K562 (cell line): ENCODE measurements around the gene GYG1. TPM values are rescaled to one million over a fixed set of nuclear protein-coding genes. Genes with fewer than 3 reads are reported as not detected.

Source experiments
- ATAC-seq: fragments of 200-7000 bp; cut with Tn5 transposase; 3 replicates; pipeline ENCODE4 v1.9.1; 2020; ENCODE audit warnings: moderate library complexity
- BruUV-seq: library from RNA; stranded (reverse); fragments of 400-500 nt; replicated peaks from 2 replicates; lab custom pipeline; 2021; lab: Mats Ljungman, UMichigan
- CTCF ChIA-PET: fragments of 300-600 bp; formaldehyde crosslinking; extraction: SDS; loops from one replicate; lab custom pipeline; 2021; ENCODE audit warnings: low intra/inter-chr PET ratio; lab: Yijun Ruan, JAX
- POLR2A ChIA-PET: fragments of 300-600, 350-650 bp; sonication (Branson Sonifier 250); formaldehyde crosslinking; extraction: SDS; loops from one replicate; lab custom pipeline; 2021; ENCODE audit warnings: antibody characterized with exemption, inconsistent platforms; lab: Yijun Ruan, JAX
- DNase-seq, 4 experiments: peaks; one replicate each; pipeline versions ENCODE4 v3.0.0 to v3.0.0-alpha.2; 2011 to 2018; ENCODE audit warnings: low spot score in 3 of 4, mixed read lengths in 3 of 4; ENCODE audit errors: extremely low read depth in 1 of 4
- FAIRE-seq: peaks from 2 replicates; lab custom pipeline; 2011; peaks lifted over from hg19 to GRCh38; lab: Jason Lieb, UNC
- H2AFZ ChIP-seq: 2 replicates; pipeline ENCODE4 v1.6.0; 2011; ENCODE audit warnings: low read depth, low read length, control low read depth, inconsistent platforms
- H3K27ac ChIP-seq: fragments of 200-600 bp; 3 replicates; pipeline ENCODE4 v1.8.0; 2011; ENCODE audit warnings: low read depth, mild to moderate bottlenecking, control low read depth, inconsistent platforms, low read length, moderate library complexity, mixed read lengths; ENCODE audit errors: extremely low read depth
- H3K27me3 ChIP-seq, 2 experiments: fragments of 300-600 bp in 1 of 2; 2 replicates in 1 of 2; 3 replicates in 1 of 2; pipeline versions ENCODE4 v1.6.0 to v1.8.0; 2011; ENCODE audit warnings: inconsistent platforms in 2 of 2, low read length in 2 of 2, mild to moderate bottlenecking in 1 of 2, mixed read lengths in 1 of 2, moderate library complexity in 1 of 2; ENCODE audit not compliant: control insufficient read depth in 2 of 2, insufficient read depth in 2 of 2
- H3K36me3 ChIP-seq: fragments of 300-600 bp; 3 replicates; pipeline ENCODE4 v1.8.0; 2011; ENCODE audit warnings: mild to moderate bottlenecking, low read length, inconsistent platforms; ENCODE audit not compliant: control insufficient read depth, insufficient read depth
- H3K4me1 ChIP-seq, 2 experiments: fragments of 200-600 bp in 1 of 2; replicated peaks in 1 of 2; 2 replicates in 1 of 2; 3 replicates in 1 of 2; pipeline versions ENCODE4 v1.5.1 to v1.8.0; 2011; ENCODE audit warnings: inconsistent platforms in 2 of 2, low read length in 2 of 2, mild to moderate bottlenecking in 1 of 2, mixed read lengths in 1 of 2, moderate library complexity in 1 of 2; ENCODE audit not compliant: control insufficient read depth in 2 of 2, insufficient read depth in 2 of 2
- H3K4me2 ChIP-seq: 2 replicates; pipeline ENCODE4 v1.6.1; 2011; ENCODE audit warnings: low read length, control low read depth, inconsistent platforms, mixed read lengths; ENCODE audit not compliant: insufficient read depth
- H3K4me3 ChIP-seq: fragments of 200-600 bp; sonication (generic), shearing (Covaris generic); 2 replicates; pipeline ENCODE4 v1.5.1; 2016; ENCODE audit warnings: control low read depth, inconsistent platforms
- H3K79me2 ChIP-seq: fragments of 200-600 bp; 3 replicates; pipeline ENCODE4 v1.8.0; 2011; ENCODE audit warnings: low read length, inconsistent platforms; ENCODE audit not compliant: control insufficient read depth, insufficient read depth
- H3K9ac ChIP-seq, 2 experiments: 2 replicates each; pipeline versions ENCODE4 v1.6.0 to v1.6.1; 2011; ENCODE audit warnings: low read depth in 2 of 2, low read length in 2 of 2, control low read depth in 1 of 2, inconsistent platforms in 1 of 2, mild to moderate bottlenecking in 1 of 2, mixed read lengths in 1 of 2; ENCODE audit not compliant: insufficient read depth in 1 of 2
- H3K9me1 ChIP-seq: one replicate; pipeline ENCODE4 v1.6.0; 2011; ENCODE audit warnings: inconsistent platforms, mild to moderate bottlenecking, low read length, moderate library complexity; ENCODE audit not compliant: control insufficient read depth, insufficient read depth
- H3K9me3 ChIP-seq: replicated peaks from 2 replicates; pipeline ENCODE4 v1.5.1; 2011; ENCODE audit warnings: low read depth, low read length, inconsistent platforms; ENCODE audit not compliant: control insufficient read depth, insufficient read depth
- H4K20me1 ChIP-seq: replicated peaks from 2 replicates; pipeline ENCODE4 v1.6.1; 2011; ENCODE audit warnings: low read length, inconsistent platforms, mixed read lengths; ENCODE audit not compliant: control insufficient read depth, insufficient read depth
- CCNT2 ChIP-seq: IDR thresholded peaks from 2 replicates; pipeline ENCODE4 v1.6.1; 2011; ENCODE audit warnings: borderline replicate concordance, low read depth, mild to moderate bottlenecking, moderate library complexity, mixed read lengths, low read length; ENCODE audit not compliant: insufficient read length; ENCODE audit errors: extremely low read depth
- JUNB ChIP-seq: fragments of 450-650 bp; formaldehyde crosslinking; conservative IDR thresholded peaks from 2 replicates; pipeline ENCODE4 v1.4.0; 2020; ENCODE audit warnings: mild to moderate bottlenecking
- KLF13 ChIP-seq: fragments of 450-650 bp; IDR thresholded peaks from 2 replicates; pipeline ENCODE4 v1.6.1; 2016; ENCODE audit warnings: missing genetic modification characterization, low read depth, mild to moderate bottlenecking, missing compliant biosample characterization, moderate library complexity, borderline replicate concordance
- POLR2G ChIP-seq: fragments of 200-400 bp; formaldehyde crosslinking; IDR thresholded peaks from 2 replicates; pipeline ENCODE4 v1.6.1; 2017; ENCODE audit warnings: low read depth, mild to moderate bottlenecking, antibody characterized with exemption, low read length, moderate library complexity
- POLR3G ChIP-seq: IDR thresholded peaks from 2 replicates; pipeline ENCODE4 v1.6.1; 2011; ENCODE audit not compliant: insufficient read length, insufficient replicate concordance; ENCODE audit errors: extremely low read depth
- SMARCB1 ChIP-seq: IDR thresholded peaks from 2 replicates; pipeline ENCODE4 v1.6.1; 2011; ENCODE audit warnings: improper control_type of control experiment, low read depth; ENCODE audit not compliant: insufficient read length
- ZNF143 ChIP-seq: sonication (generic); formaldehyde crosslinking; IDR thresholded peaks from 2 replicates; pipeline ENCODE4 v1.9.0; 2022; ENCODE audit warnings: mild to moderate bottlenecking, missing genetic modification reagents
- ZNF3 ChIP-seq: fragments of 250-450 bp; sonication (Bioruptor Pico); IDR thresholded peaks from 2 replicates; pipeline ENCODE4 v1.5.0; 2021; ENCODE audit warnings: mild to moderate bottlenecking, moderate library complexity
- ZNF445 ChIP-seq: fragments of 250-450 bp; sonication (Bioruptor Pico); IDR thresholded peaks from 2 replicates; pipeline ENCODE4 v1.4.0; 2020; ENCODE audit warnings: low read depth, mild to moderate bottlenecking, moderate library complexity
- WGBS: fragments of 100-300 bp; shearing (Covaris generic); methylation state at CpG from one replicate; pipeline ENCODE4 v1.1.6; 2016; ENCODE audit warnings: low coverage, mixed read lengths; ENCODE audit not compliant: insufficient coverage; ENCODE audit errors: missing lambda C conversion rate; 5-methylcytosine and 5-hydroxymethylcytosine counted together
- in situ Hi-C: fragments of 300-500 bp; cut with MboI; formaldehyde crosslinking; loops from 4 replicates; pipeline ENCODE4 v1.15.0; 2018; ENCODE audit warnings: inconsistent platforms, mixed read lengths
- intact Hi-C: fragments of 100-400 bp; cut with micrococcal nuclease; formaldehyde crosslinking; loops from 2 replicates; pipeline ENCODE4 v1.14.2; 2022
- polyA plus RNA-seq, 8 experiments: library from polyadenylated mRNA; depleted of rRNA in 4 of 8; stranded (reverse) in 5 of 8; unstranded in 3 of 8; fragments of >200 nt; fragmentation: Nextera tagmentation in 2 of 8; fragmentation: Illumina TruSeq in 1 of 8; extraction: Ambion mirVana in 2 of 8; extraction: Trizol in 1 of 8; gene quantifications; 2 replicates each; pipeline versions ENCODE4 v1.2.1 to v1.2.3, GENCODE V29; 2011 to 2014; ENCODE audit warnings: inconsistent platforms in 1 of 8, missing spikeins in 1 of 8
- total RNA-seq, 7 experiments: library from RNA; depleted of rRNA in 6 of 7; stranded (reverse); fragments of >200 nt in 6 of 7; fragmentation: Illumina TruSeq in 2 of 7; extraction: Trizol in 2 of 7; gene quantifications; 2 replicates each; pipeline versions ENCODE4 v1.2.1 to v1.2.3, GENCODE V29; 2011 to 2021; ENCODE audit warnings: low replicate concordance in 1 of 7
- TF ChIP-seq, protein P1 (sequence below): fragments of 250-450 bp; sonication (Bioruptor Pico); IDR thresholded peaks from 2 replicates; pipeline ENCODE4 v1.8.0; 2021; ENCODE audit warnings: moderate library complexity, mild to moderate bottlenecking, inconsistent platforms
- TF ChIP-seq, protein P2 (sequence below): fragments of 450-650 bp; IDR thresholded peaks from one replicate; pipeline ENCODE4 v1.6.1; 2018; ENCODE audit warnings: mild to moderate bottlenecking, moderate library complexity; ENCODE audit not compliant: partially characterized antibody
- TF ChIP-seq, protein P3 (sequence below), 2 experiments: IDR thresholded peaks; 2 replicates each; pipeline ENCODE4 v1.6.1; 2012; ENCODE audit warnings: improper control_type of control experiment in 2 of 2, low read depth in 2 of 2, low read length in 2 of 2, borderline replicate concordance in 1 of 2
- TF ChIP-seq, protein P4 (sequence below): fragments of 250-450 bp; sonication (Bioruptor Pico); IDR thresholded peaks from 2 replicates; pipeline ENCODE4 v1.9.0; 2021; ENCODE audit warnings: mild to moderate bottlenecking, inconsistent platforms

GYG1 gene
- total and polyA plus RNA-seq, 9 of the 15 experiments (the other 6 are each of a cell fraction or from before 2014, with no cell fraction given) = 14.6 to 38.4 (median 24.6) TPM

DNA sequence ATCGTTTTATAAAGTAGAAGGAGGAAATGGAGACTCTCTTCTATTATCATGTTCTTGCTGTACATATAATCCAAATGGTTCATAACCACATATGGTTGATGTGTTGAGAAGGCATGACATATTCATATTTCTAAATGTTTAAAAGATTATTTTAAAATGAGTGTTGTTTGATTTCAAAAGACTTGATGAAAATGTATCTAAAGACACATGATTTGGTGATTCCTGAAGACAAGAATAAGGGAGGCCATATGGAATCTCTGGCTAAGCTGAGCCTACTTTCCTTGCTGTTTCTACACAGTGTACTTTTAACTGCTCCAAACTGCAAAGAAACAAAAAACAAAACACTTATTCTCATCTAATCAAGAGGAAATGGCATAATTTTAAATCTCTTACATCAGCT is 23.0 kb upstream of the GYG1 start:
- CTCF ChIA-PET = no interaction called here
- in situ Hi-C loops = loop anchor here (25.0 kb wide), 1 partner anchor 519 kb away; no protein-coding TSS in a partner anchor

More for the DNA sequence above, 23.0 kb upstream of the GYG1 start:
- Histone ChIP-seq H3K9me3 (no peaks in the 10 kb centered on the region), H3K27me3 (peaks cover 3 to 5% of the 10 kb centered on the region in 2 experiments; a peak in 3 of 5 replicates), H3K4me1 (no peaks in the 10 kb centered on the region), H3K27ac (no peak overlapping the region), H3K4me3 (no peak overlapping the region), H3K36me3 (no peaks in the 10 kb centered on the region), H3K9ac (no peak overlapping the region), H3K9me1 (no peaks in the 10 kb centered on the region), H3K4me2 (no peak overlapping the region), H4K20me1 (no peaks in the 10 kb centered on the region), H2AFZ (no peak overlapping the region), H3K79me2 (no peaks in the 10 kb centered on the region)
- no peak for FAIRE-seq
- WGBS = 0% methylated on average over 1 of the region's 1 CpG
- BruUV-seq = no TSS peak
- TF ChIP-seq ZNF3 (no peak), ZNF143 (CRISPR knock-in tag) (no peak), ZNF445 (CRISPR knock-in tag) (no peak), POLR3G (no peak), CCNT2 (no peak), JUNB (CRISPR knock-in tag) (no peak), SMARCB1 (no peak), POLR2G (no peak), KLF13 (no peak)
- TF ChIP-seq, protein P1, sequence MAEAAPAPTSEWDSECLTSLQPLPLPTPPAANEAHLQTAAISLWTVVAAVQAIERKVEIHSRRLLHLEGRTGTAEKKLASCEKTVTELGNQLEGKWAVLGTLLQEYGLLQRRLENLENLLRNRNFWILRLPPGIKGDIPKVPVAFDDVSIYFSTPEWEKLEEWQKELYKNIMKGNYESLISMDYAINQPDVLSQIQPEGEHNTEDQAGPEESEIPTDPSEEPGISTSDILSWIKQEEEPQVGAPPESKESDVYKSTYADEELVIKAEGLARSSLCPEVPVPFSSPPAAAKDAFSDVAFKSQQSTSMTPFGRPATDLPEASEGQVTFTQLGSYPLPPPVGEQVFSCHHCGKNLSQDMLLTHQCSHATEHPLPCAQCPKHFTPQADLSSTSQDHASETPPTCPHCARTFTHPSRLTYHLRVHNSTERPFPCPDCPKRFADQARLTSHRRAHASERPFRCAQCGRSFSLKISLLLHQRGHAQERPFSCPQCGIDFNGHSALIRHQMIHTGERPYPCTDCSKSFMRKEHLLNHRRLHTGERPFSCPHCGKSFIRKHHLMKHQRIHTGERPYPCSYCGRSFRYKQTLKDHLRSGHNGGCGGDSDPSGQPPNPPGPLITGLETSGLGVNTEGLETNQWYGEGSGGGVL = no peak
- TF ChIP-seq, protein P2, sequence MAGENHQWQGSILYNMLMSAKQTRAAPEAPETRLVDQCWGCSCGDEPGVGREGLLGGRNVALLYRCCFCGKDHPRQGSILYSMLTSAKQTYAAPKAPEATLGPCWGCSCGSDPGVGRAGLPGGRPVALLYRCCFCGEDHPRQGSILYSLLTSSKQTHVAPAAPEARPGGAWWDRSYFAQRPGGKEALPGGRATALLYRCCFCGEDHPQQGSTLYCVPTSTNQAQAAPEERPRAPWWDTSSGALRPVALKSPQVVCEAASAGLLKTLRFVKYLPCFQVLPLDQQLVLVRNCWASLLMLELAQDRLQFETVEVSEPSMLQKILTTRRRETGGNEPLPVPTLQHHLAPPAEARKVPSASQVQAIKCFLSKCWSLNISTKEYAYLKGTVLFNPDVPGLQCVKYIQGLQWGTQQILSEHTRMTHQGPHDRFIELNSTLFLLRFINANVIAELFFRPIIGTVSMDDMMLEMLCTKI = no peak
- TF ChIP-seq, protein P3, sequence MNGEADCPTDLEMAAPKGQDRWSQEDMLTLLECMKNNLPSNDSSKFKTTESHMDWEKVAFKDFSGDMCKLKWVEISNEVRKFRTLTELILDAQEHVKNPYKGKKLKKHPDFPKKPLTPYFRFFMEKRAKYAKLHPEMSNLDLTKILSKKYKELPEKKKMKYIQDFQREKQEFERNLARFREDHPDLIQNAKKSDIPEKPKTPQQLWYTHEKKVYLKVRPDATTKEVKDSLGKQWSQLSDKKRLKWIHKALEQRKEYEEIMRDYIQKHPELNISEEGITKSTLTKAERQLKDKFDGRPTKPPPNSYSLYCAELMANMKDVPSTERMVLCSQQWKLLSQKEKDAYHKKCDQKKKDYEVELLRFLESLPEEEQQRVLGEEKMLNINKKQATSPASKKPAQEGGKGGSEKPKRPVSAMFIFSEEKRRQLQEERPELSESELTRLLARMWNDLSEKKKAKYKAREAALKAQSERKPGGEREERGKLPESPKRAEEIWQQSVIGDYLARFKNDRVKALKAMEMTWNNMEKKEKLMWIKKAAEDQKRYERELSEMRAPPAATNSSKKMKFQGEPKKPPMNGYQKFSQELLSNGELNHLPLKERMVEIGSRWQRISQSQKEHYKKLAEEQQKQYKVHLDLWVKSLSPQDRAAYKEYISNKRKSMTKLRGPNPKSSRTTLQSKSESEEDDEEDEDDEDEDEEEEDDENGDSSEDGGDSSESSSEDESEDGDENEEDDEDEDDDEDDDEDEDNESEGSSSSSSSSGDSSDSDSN (IDR thresholded peaks at IDR 0.05; ENCODE audit: borderline replicate concordance in 1 of 2, low read depth in 2 of 2, low read length in 2 of 2) = no peak
- TF ChIP-seq, protein P4, sequence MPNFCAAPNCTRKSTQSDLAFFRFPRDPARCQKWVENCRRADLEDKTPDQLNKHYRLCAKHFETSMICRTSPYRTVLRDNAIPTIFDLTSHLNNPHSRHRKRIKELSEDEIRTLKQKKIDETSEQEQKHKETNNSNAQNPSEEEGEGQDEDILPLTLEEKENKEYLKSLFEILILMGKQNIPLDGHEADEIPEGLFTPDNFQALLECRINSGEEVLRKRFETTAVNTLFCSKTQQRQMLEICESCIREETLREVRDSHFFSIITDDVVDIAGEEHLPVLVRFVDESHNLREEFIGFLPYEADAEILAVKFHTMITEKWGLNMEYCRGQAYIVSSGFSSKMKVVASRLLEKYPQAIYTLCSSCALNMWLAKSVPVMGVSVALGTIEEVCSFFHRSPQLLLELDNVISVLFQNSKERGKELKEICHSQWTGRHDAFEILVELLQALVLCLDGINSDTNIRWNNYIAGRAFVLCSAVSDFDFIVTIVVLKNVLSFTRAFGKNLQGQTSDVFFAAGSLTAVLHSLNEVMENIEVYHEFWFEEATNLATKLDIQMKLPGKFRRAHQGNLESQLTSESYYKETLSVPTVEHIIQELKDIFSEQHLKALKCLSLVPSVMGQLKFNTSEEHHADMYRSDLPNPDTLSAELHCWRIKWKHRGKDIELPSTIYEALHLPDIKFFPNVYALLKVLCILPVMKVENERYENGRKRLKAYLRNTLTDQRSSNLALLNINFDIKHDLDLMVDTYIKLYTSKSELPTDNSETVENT = no peak
- POLR2A ChIA-PET = no interaction called here
- no peak for ATAC-seq
- no peak for DNase-seq
- intact Hi-C loops = no loop called here
